Loucy (cell line): ENCODE data around the gene APOBEC3B.
"Not testable (repeated sequence)": the region's sequence is repeated elsewhere in the genome, so short reads cannot be mapped to it uniquely, and the experiment has no call there.

ENCODE experiments used
- H2AFZ ChIP-seq: fragments of 200-600 bp; sonication (generic); 2 replicates; pipeline ENCODE4 v1.6.0; 2016; ENCODE audit warnings: antibody characterized with exemption, mild to moderate bottlenecking, low read length, moderate library complexity
- H3F3A ChIP-seq: fragments of 200-600 bp; 2 replicates; pipeline ENCODE4 v1.6.0; 2016; ENCODE audit warnings: antibody characterized with exemption, low read depth, mild to moderate bottlenecking
- H3K27me3 ChIP-seq: fragments of 200-600 bp; sonication (generic); 2 replicates; pipeline ENCODE4 v1.6.1; 2014; ENCODE audit warnings: low read length, mild to moderate bottlenecking; ENCODE audit not compliant: insufficient read depth, poor library complexity, severe bottlenecking
- H3K36me3 ChIP-seq: fragments of 200-600 bp; sonication (generic); 2 replicates; pipeline ENCODE4 v1.6.1; 2016; ENCODE audit warnings: low read length; ENCODE audit not compliant: insufficient read depth
- H3K4me1 ChIP-seq: fragments of 200-600 bp; sonication (generic); 2 replicates; pipeline ENCODE4 v1.5.1; 2014; ENCODE audit warnings: low read length, mild to moderate bottlenecking; ENCODE audit not compliant: insufficient read depth, poor library complexity, severe bottlenecking
- H3K4me2 ChIP-seq: fragments of 200-600 bp; sonication (generic); 2 replicates; pipeline ENCODE4 v1.6.0; 2014; ENCODE audit warnings: antibody characterized with exemption, low read length, low read depth, mild to moderate bottlenecking; ENCODE audit not compliant: poor library complexity, severe bottlenecking
- H3K4me3 ChIP-seq: fragments of 200-600 bp; sonication (generic); 2 replicates; pipeline ENCODE4 v1.5.1; 2014; ENCODE audit warnings: low read length, mild to moderate bottlenecking, mixed read lengths; ENCODE audit not compliant: poor library complexity, severe bottlenecking
- H3K79me2 ChIP-seq: fragments of 200-600 bp; sonication (generic); 2 replicates; pipeline ENCODE4 v1.6.1; 2014; ENCODE audit warnings: low read length; ENCODE audit not compliant: insufficient read depth
- H3K9ac ChIP-seq: fragments of 200-600 bp; sonication (generic); 2 replicates; pipeline ENCODE4 v1.6.0; 2014; ENCODE audit warnings: mild to moderate bottlenecking, low read depth, low read length, moderate library complexity; ENCODE audit not compliant: poor library complexity, severe bottlenecking
- H3K9me2 ChIP-seq: fragments of 200-600 bp; sonication (generic); replicated peaks from 2 replicates; pipeline ENCODE4 v1.6.1; 2016; ENCODE audit warnings: low read depth, low read length, mixed read lengths
- H3K9me3 ChIP-seq: fragments of 200-600 bp; sonication (generic); 2 replicates; pipeline ENCODE4 v1.6.1; 2014; ENCODE audit warnings: mild to moderate bottlenecking, antibody characterized with exemption, low read length, low read depth; ENCODE audit not compliant: insufficient read depth
- H4K20me1 ChIP-seq: fragments of 200-600 bp; sonication (generic); 2 replicates; pipeline ENCODE4 v1.6.0; 2014; ENCODE audit warnings: antibody characterized with exemption, low read length, mild to moderate bottlenecking; ENCODE audit not compliant: insufficient read depth, poor library complexity, severe bottlenecking
- CTCF ChIP-seq: fragments of 200-600 bp; sonication (generic); conservative IDR thresholded peaks from 2 replicates; pipeline ENCODE4 v1.5.1; 2014; ENCODE audit warnings: mild to moderate bottlenecking, antibody characterized with exemption, low read length
- EZH2phosphoT487 ChIP-seq: fragments of 200-600 bp; IDR thresholded peaks from 2 replicates; pipeline ENCODE4 v1.6.1; 2018; ENCODE audit warnings: antibody characterized with exemption, mild to moderate bottlenecking, moderate library complexity, borderline replicate concordance

APOBEC3B gene

GRCh38 chr22:38986629-38987028 is 4.5 kb downstream of the APOBEC3B start:
- H2AFZ ChIP-seq, result no peak overlapping the region
- H3K4me3 ChIP-seq, result no peak overlapping the region

GRCh38 chr22:38987171-38987895 is 5.2 kb downstream of the APOBEC3B start:
- Histone ChIP-seq H3K9me3 (peaks cover 5% of the 10 kb centered on the region; the same call in 1 of the 2 replicates), H3K27me3 (no peaks in the 10 kb centered on the region), H3K9ac (no peak overlapping the region), H3K9me2 (no peaks in the 10 kb centered on the region), H2AFZ (no peak overlapping the region), H4K20me1 (no peaks in the 10 kb centered on the region), H3F3A (no peaks in the 10 kb centered on the region), H3K4me3 (no peak overlapping the region), H3K36me3 (no peaks in the 10 kb centered on the region), H3K4me1 (peaks cover 25% of the 10 kb centered on the region), H3K4me2 (no peak overlapping the region), H3K79me2 (peaks cover 19% of the 10 kb centered on the region)
- TF ChIP-seq CTCF (no peak), EZH2phosphoT487 (no peak)

More at GRCh38 chr22:38986629-38987028, 4.5 kb downstream of the APOBEC3B start:
- no peak overlapping the region for H3K4me2 ChIP-seq
- H3K79me2 ChIP-seq, result peaks cover 20% of the 10 kb centered on the region
- H3K4me1 ChIP-seq, result peaks cover 29% of the 10 kb centered on the region
- H3K27me3 ChIP-seq, result no peaks in the 10 kb centered on the region
- no peaks in the 10 kb centered on the region for H3K9me2 ChIP-seq
- no peak overlapping the region for H3K9ac ChIP-seq
- TF ChIP-seq EZH2phosphoT487, result no peak
- H3K9me3 ChIP-seq, result peaks cover 5% of the 10 kb centered on the region; the same call in 1 of the 2 replicates
- no peaks in the 10 kb centered on the region for H3K36me3 ChIP-seq
- H3F3A ChIP-seq, result no peaks in the 10 kb centered on the region
- no peaks in the 10 kb centered on the region for H4K20me1 ChIP-seq

- Histone ChIP-seq H3K4me1 (peaks cover 25% of the 10 kb centered on the region), H3K9me3 (no peaks in the 10 kb centered on the region), H3F3A (no peaks in the 10 kb centered on the region), H3K79me2 (peaks cover 5% of the 10 kb centered on the region; the same call in 1 of the 2 replicates), H3K9ac (peak overlapping the region; percentile 31), H4K20me1 (no peaks in the 10 kb centered on the region), H3K9me2 (no peaks in the 10 kb centered on the region), H2AFZ (no peak overlapping the region), H3K4me2 (no peak overlapping the region), H3K27me3 (no peaks in the 10 kb centered on the region), H3K4me3 (no peak overlapping the region), H3K36me3 (no peaks in the 10 kb centered on the region)
- no peak for TF ChIP-seq CTCF
- no peak for TF ChIP-seq EZH2phosphoT487
Measured at GRCh38 chr22:38989466-38989865, 7.3 kb downstream of the APOBEC3B start.

GRCh38 chr22:38992871-38993371 is 10.8 kb downstream of the APOBEC3B start:
- not testable (repeated sequence) for H3F3A ChIP-seq, H3K4me3 ChIP-seq, H3K4me2 ChIP-seq, H3K27me3 ChIP-seq, H3K9ac ChIP-seq, H3K9me2 ChIP-seq, H3K36me3 ChIP-seq, H3K9me3 ChIP-seq, H4K20me1 ChIP-seq, H3K79me2 ChIP-seq, H2AFZ ChIP-seq
- peaks cover 16% of the 10 kb centered on the region for H3K4me1 ChIP-seq
